HUES6 (cell line): ENCODE measurements around the gene DDX24.

ENCODE experiments used
- H3K27ac ChIP-seq: 2 replicates; pipeline ENCODE4 v1.7.0; 2013; ENCODE audit warnings: low read depth, mild to moderate bottlenecking, low read length, inconsistent platforms
- H3K27me3 ChIP-seq: 2 replicates; pipeline ENCODE4 v1.6.1; 2013; ENCODE audit warnings: low read length; ENCODE audit not compliant: control insufficient read depth, insufficient read depth
- H3K36me3 ChIP-seq: 2 replicates; pipeline ENCODE4 v1.6.1; 2013; ENCODE audit warnings: low read length; ENCODE audit not compliant: control insufficient read depth, insufficient read depth
- H3K4me1 ChIP-seq: 2 replicates; pipeline ENCODE4 v1.6.1; 2013; ENCODE audit warnings: low read length; ENCODE audit not compliant: control insufficient read depth, insufficient read depth
- H3K4me3 ChIP-seq: 2 replicates; pipeline ENCODE4 v1.5.1; 2013; ENCODE audit warnings: low read depth, low read length
- H3K9ac ChIP-seq: one replicate; pipeline ENCODE4 v1.6.1; 2013; ENCODE audit warnings: mild to moderate bottlenecking, low read length
- H3K9me3 ChIP-seq: 2 replicates; pipeline ENCODE4 v1.6.1; 2013; ENCODE audit warnings: low read depth, low read length; ENCODE audit not compliant: control insufficient read depth, insufficient read depth

The DDX24 gene

DNA sequence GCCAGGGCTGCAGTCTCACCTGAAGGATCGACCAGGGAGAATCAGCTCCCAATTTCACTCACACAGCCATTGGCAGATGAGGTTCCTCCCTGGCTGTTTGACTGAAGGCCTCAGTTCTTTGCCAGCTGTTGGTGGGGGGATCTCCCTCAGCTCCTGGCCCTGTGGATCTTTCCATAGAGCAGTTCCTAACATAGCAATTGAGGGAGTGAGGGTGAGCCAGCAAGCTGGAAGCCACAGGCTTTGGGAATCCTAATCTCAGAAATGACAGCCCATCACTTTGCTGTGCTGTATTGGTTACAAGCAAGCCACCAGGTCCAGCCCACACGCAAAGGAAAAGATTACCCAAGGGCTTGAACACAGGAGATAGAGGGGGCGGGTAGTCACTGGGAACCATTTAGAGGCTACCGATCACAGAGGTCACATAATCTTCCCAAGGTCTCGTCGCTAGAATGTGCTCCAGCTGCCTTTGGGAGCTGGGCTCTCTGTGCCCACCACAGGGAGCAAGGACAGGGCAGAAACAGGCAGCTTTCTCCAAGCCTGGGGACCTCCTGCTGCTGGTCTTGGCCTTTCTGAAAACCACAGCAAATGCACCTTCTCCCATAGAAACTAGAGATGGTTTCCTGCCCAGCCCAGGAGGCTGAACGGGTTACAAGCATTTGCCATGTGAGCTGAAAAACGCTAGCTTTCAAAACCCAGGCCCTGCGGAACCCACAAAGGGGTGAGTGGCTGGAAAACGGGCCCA lies 59.4 kb downstream of the DDX24 start:
- Histone ChIP-seq H3K9ac (no peak overlapping the region), H3K9me3 (no peaks in the 10 kb centered on the region), H3K4me3 (no peak overlapping the region), H3K36me3 (no peaks in the 10 kb centered on the region), H3K4me1 (peaks cover 20% of the 10 kb centered on the region), H3K27ac (no peak overlapping the region), H3K27me3 (no peaks in the 10 kb centered on the region; the same call in 1 of the 2 replicates)

- H3K9ac ChIP-seq = no peak overlapping the region
- H3K36me3 ChIP-seq = no peaks in the 10 kb centered on the region
- peaks cover 20% of the 10 kb centered on the region for H3K4me1 ChIP-seq
- no peaks in the 10 kb centered on the region; the same call in 1 of the 2 replicates for H3K27me3 ChIP-seq
- H3K27ac ChIP-seq = no peak overlapping the region
- H3K9me3 ChIP-seq = no peaks in the 10 kb centered on the region
- H3K4me3 ChIP-seq = no peak overlapping the region
These were observed 60.0 kb downstream of the DDX24 start for GRCh38 chr14:94021001-94021400.

DNA sequence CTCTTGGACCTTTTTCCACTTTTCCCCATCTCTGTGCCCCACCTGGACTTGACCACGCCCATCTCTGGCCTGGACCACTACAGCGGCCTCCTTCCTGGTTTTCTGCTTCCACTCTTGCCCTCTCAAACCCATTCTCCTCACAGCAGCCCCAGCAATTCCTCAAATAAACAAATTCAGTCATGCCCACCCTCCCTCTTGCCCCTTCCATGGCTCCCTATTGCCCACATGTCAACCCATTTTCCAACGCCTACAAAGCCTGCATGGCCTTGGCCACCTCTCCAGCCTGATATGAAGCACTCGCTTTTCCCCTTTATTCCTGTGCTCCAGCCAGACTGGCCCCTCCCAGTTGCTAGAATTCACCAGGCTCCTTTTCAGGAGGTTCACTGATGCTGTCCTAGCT lies 60.7 kb downstream of the DDX24 start:
- H3K27me3 ChIP-seq = no peaks in the 10 kb centered on the region; the same call in 1 of the 2 replicates
- no peak overlapping the region for H3K9ac ChIP-seq
- H3K4me3 ChIP-seq = no peak overlapping the region
- no peak overlapping the region for H3K27ac ChIP-seq
- no peaks in the 10 kb centered on the region for H3K36me3 ChIP-seq
- H3K4me1 ChIP-seq = peaks cover 16% of the 10 kb centered on the region
- no peaks in the 10 kb centered on the region for H3K9me3 ChIP-seq

- H3K9me3 ChIP-seq = no peaks in the 10 kb centered on the region
- H3K4me3 ChIP-seq = no peak overlapping the region
- H3K27ac ChIP-seq = no peak overlapping the region
- H3K36me3 ChIP-seq = no peaks in the 10 kb centered on the region
- H3K4me1 ChIP-seq = peaks cover 16% of the 10 kb centered on the region
- no peak overlapping the region for H3K9ac ChIP-seq
- no peaks in the 10 kb centered on the region; the same call in 1 of the 2 replicates for H3K27me3 ChIP-seq
These were observed 61.7 kb downstream of the DDX24 start for GRCh38 chr14:94019329-94019728.

DNA sequence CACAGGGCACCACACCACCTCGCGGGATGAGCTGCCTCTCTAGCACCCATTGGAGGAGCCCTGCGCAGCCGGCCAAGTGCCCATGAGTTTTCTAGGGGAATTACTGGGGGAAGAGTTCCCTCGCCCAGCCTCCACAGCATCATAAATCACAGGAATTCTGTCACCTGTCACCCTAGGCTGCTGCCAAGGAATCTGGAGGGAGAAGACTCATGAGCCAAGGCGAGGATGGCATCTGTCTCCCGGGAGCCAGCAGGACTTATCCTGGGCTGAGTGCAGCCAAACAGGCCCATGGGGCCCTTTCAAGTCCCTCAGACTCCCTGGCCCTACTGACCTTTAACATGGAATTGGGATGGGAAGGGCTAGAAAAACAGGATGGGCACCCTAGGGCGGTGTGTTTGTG lies 62.7 kb downstream of the DDX24 start:
- Histone ChIP-seq H3K27ac (no peak overlapping the region), H3K4me1 (peaks cover 16% of the 10 kb centered on the region), H3K4me3 (no peak overlapping the region), H3K27me3 (no peaks in the 10 kb centered on the region; the same call in 1 of the 2 replicates), H3K36me3 (no peaks in the 10 kb centered on the region), H3K9me3 (no peaks in the 10 kb centered on the region), H3K9ac (no peak overlapping the region)

DNA sequence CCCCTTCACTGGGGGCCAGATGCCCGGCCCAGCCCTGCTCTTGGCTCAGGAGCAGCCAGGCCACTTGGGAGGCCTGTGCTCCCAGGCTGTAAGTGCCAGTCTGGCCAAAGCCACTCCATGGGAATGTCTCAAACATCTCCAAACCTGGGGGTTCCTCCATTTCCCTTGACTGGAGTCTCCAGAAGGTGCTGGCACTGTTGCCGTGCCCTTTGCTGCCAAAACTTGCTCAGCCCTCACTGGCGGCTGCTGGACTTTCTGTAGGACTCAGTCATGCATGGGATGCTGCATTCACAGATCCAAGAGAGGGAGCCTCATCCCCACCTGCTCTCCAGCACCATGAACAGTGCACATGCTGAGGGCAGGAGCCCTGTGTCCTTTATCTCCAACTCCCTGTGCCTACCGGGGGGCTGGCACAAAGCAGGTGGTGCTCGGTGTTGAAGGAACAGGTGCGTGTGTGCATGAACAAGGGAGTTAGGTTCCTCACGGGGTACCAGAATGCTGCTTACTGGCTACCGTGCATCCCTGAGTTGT lies 64.5 kb downstream of the DDX24 start:
- Histone ChIP-seq H3K4me1 (no peaks in the 10 kb centered on the region), H3K27ac (no peak overlapping the region), H3K9me3 (no peaks in the 10 kb centered on the region), H3K27me3 (no peaks in the 10 kb centered on the region; the same call in 1 of the 2 replicates), H3K36me3 (no peaks in the 10 kb centered on the region), H3K9ac (no peak overlapping the region), H3K4me3 (no peak overlapping the region)

DNA sequence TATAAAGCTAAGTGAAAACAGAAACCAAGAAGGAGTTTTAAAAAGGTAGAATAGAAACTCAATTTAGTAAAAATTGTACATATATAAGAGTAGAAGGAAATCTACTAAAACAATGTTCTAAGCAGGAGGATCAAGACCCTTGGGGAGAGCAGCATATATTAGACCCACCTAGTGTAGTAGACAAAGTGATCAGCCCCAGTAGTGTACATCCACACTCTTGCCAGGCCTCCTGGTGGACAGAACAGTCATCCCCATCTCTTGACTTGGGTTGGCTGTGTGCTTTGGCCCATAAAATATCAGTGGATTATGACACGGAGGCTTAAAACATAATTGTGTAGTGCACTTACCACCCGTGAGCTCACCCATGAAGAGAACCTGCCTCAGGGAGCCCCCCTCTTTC lies 65.8 kb downstream of the DDX24 start:
- H3K9ac ChIP-seq = no peak overlapping the region
- H3K27me3 ChIP-seq = no peaks in the 10 kb centered on the region; the same call in 1 of the 2 replicates
- no peaks in the 10 kb centered on the region for H3K4me1 ChIP-seq
- no peaks in the 10 kb centered on the region for H3K36me3 ChIP-seq
- no peak overlapping the region for H3K27ac ChIP-seq
- H3K9me3 ChIP-seq = no peaks in the 10 kb centered on the region
- no peak overlapping the region for H3K4me3 ChIP-seq

GRCh38 chr14:94014382-94014781 lies 66.6 kb downstream of the DDX24 start:
- Histone ChIP-seq H3K9me3 (no peaks in the 10 kb centered on the region), H3K4me1 (no peaks in the 10 kb centered on the region), H3K4me3 (no peak overlapping the region), H3K36me3 (no peaks in the 10 kb centered on the region), H3K27ac (no peak overlapping the region), H3K27me3 (no peaks in the 10 kb centered on the region; the same call in 1 of the 2 replicates), H3K9ac (no peak overlapping the region)

- no peaks in the 10 kb centered on the region for H3K9me3 ChIP-seq
- H3K27ac ChIP-seq = no peak overlapping the region
- H3K27me3 ChIP-seq = peaks cover 2% of the 10 kb centered on the region; the same call in 1 of the 2 replicates
- H3K4me3 ChIP-seq = no peak overlapping the region
- H3K4me1 ChIP-seq = no peaks in the 10 kb centered on the region
- H3K9ac ChIP-seq = no peak overlapping the region
- no peaks in the 10 kb centered on the region for H3K36me3 ChIP-seq
These were observed 69.2 kb downstream of the DDX24 start for GRCh38 chr14:94011795-94012194.

DNA sequence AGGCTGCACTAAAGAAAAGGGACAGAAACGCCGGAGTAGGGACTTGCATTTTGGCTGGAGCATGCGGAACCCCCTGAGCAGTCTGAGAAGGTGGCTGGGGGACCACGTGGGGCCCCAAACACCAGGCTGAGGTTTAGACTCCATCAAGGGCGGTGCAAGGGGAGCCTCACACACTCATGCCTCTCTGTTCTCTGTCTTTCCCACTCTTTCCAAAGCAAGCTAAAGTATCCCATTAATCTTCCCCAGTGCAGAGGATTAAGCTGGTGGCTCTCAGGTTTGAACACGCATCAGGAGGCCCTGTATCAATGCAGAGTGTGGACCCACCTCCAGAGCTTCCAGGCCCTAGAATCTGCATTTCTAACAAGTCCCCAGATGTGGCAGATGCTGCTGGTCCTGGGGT lies 70.4 kb downstream of the DDX24 start:
- no peak overlapping the region for H3K27ac ChIP-seq
- no peak overlapping the region for H3K9ac ChIP-seq
- H3K27me3 ChIP-seq = peaks cover 2% of the 10 kb centered on the region; the same call in 1 of the 2 replicates
- no peaks in the 10 kb centered on the region for H3K36me3 ChIP-seq
- no peaks in the 10 kb centered on the region for H3K9me3 ChIP-seq
- H3K4me3 ChIP-seq = no peak overlapping the region
- no peaks in the 10 kb centered on the region for H3K4me1 ChIP-seq

DNA sequence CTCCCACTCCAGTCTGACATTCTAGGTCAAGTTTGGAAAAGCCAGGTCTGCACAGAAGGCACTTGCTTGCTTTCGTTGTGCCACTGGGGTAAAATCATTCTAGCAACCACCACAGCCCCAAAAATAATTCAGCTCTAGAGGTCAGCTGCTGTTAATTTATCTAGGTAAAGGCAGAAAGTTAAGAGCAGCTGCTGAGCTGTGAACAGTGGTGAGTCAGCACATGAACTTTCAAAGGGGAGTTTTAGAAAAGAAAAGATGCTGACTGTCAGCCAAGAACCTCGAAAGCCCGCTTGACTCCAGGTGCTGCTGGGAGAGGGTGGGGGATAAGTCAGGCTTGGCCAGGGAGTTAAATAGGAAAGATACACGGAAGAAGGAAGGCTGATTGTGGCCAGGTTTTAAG lies 71.2 kb downstream of the DDX24 start:
- H3K4me1 ChIP-seq = no peaks in the 10 kb centered on the region
- H3K4me3 ChIP-seq = no peak overlapping the region
- H3K27me3 ChIP-seq = peaks cover 2% of the 10 kb centered on the region; the same call in 1 of the 2 replicates
- H3K27ac ChIP-seq = no peak overlapping the region
- H3K9ac ChIP-seq = no peak overlapping the region
- no peaks in the 10 kb centered on the region for H3K9me3 ChIP-seq
- no peaks in the 10 kb centered on the region for H3K36me3 ChIP-seq
